ENCODE data around the gene USP6NL. TPM values are rescaled to one million over a fixed set of nuclear protein-coding genes. Genes with fewer than 3 reads are reported as not detected.

The USP6NL gene
- total and polyA plus RNA-seq, 2 of the 8 experiments (the other 6 are each of a cell fraction or from before 2014, with no cell fraction given): 10.9 to 28.8 TPM

GRCh38 chr10:11601670-11602069 lies 9.8 kb downstream of the USP6NL start:
- H3K56ac ChIP-seq (replicated peaks; ENCODE audit: insufficient read length, low read depth, low read length): no peak overlapping the region
- H4K91ac ChIP-seq (replicated peaks; ENCODE audit: insufficient read length, low read length): no peak overlapping the region
- no peaks in the 10 kb centered on the region for H3K27me3 ChIP-seq (replicated peaks in 1 of 4; ENCODE audit: control insufficient read depth in 3 of 4, extremely low read depth in 1 of 4, insufficient read depth in 3 of 4, low read length in 3 of 4)
- 85% methylated on average over 1 of the region's 1 CpG; no CpG with 5 or more reads in 1 of the 2 experiments for WGBS, 2 experiments (ENCODE audit: extremely low coverage in 1 of 2, insufficient coverage in 1 of 2, insufficient read length in 1 of 2, insufficient replicate concordance in 2 of 2, low coverage in 1 of 2, low lambda C conversion rate in 2 of 2, missing lambda C conversion rate in 1 of 2)
- no peak for DNase-seq (ENCODE audit: low read depth in 1 of 2, low spot score in 2 of 2)
- POLR2A ChIA-PET (ENCODE audit: partially characterized antibody): no interaction called here
- no peaks in the 10 kb centered on the region for H3K36me3 ChIP-seq (ENCODE audit: control insufficient read depth in 2 of 4, insufficient read depth in 4 of 4, low read length in 3 of 4)
- H3K4me3 ChIP-seq (ENCODE audit: extremely low read depth in 1 of 4, insufficient read depth in 2 of 4, low read depth in 3 of 4, low read length in 4 of 4): no peak overlapping the region
- H3K4ac ChIP-seq (replicated peaks; ENCODE audit: insufficient read length, low read depth, low read length): no peak overlapping the region
- no peak overlapping the region for H2BK12ac ChIP-seq (ENCODE audit: low read depth, low read length)
- no peak overlapping the region for H2BK15ac ChIP-seq (ENCODE audit: low read length)
- FAIRE-seq: no peak
- peaks cover 11 to 99% of the 10 kb centered on the region in 2 experiments for H3K79me2 ChIP-seq (ENCODE audit: control insufficient read depth in 1 of 2, insufficient read depth in 2 of 2, low read length in 2 of 2)
- no peak overlapping the region for H3K14ac ChIP-seq (ENCODE audit: insufficient read length)
- peaks cover 6 to 16% of the 10 kb centered on the region in 2 experiments for H4K20me1 ChIP-seq (replicated peaks in 1 of 2; ENCODE audit: control insufficient read depth in 1 of 2, insufficient read depth in 2 of 2, low read length in 2 of 2)
- no peak overlapping the region for H4K8ac ChIP-seq (ENCODE audit: extremely low read depth, insufficient read depth, low read length)
- no peak overlapping the region for H3K4me2 ChIP-seq (ENCODE audit: insufficient read depth in 1 of 2, low read depth in 2 of 2, low read length in 2 of 2)
- H3K23me2 ChIP-seq (ENCODE audit: low read depth, low read length): no peaks in the 10 kb centered on the region
- no peak overlapping the region for H2BK5ac ChIP-seq (ENCODE audit: low read depth, low read length)
- no peak overlapping the region for H2BK120ac ChIP-seq (replicated peaks; ENCODE audit: low read depth, low read length)
- no peak overlapping the region for H3K27ac ChIP-seq (ENCODE audit: low read depth, low read length)
- no peak overlapping the region for H3K18ac ChIP-seq (ENCODE audit: extremely low read depth, low read length)
- H2AK5ac ChIP-seq (ENCODE audit: low read depth, low read length): no peak overlapping the region
- peaks cover 0 to 10% (median 8%) of the 10 kb centered on the region in 4 experiments; a peak in 5 of 7 replicates for H3K4me1 ChIP-seq (replicated peaks in 1 of 4; ENCODE audit: control insufficient read depth in 3 of 4, insufficient read depth in 4 of 4, low read length in 3 of 4)
- no peak for TF ChIP-seq TAF1 (IDR thresholded peaks at IDR 0.05; ENCODE audit: low read depth, low read length)
- TF ChIP-seq MAFK (IDR thresholded peaks at IDR 0.05; ENCODE audit: low read depth, low read length): no peak
- no peak for TF ChIP-seq TCF12 (IDR thresholded peaks at IDR 0.05; ENCODE audit: low read depth, low read length)
- TF ChIP-seq NRF1 (IDR thresholded peaks at IDR 0.05; ENCODE audit: low read depth, low read length): no peak
- TF ChIP-seq TEAD4 (IDR thresholded peaks at IDR 0.05; ENCODE audit: low read depth, low read length): no peak
- TF ChIP-seq HDAC6 (IDR thresholded peaks at IDR 0.05; ENCODE audit: low read depth, low read length): no peak
- TF ChIP-seq POU5F1 (IDR thresholded peaks at IDR 0.05; ENCODE audit: low read depth, low read length): no peak
- TF ChIP-seq SP1 (IDR thresholded peaks at IDR 0.05; ENCODE audit: low read depth, low read length): no peak
- TF ChIP-seq SRF (IDR thresholded peaks at IDR 0.05; ENCODE audit: low read depth, low read length): no peak
- no peak for TF ChIP-seq RFX5 (IDR thresholded peaks at IDR 0.05; ENCODE audit: borderline replicate concordance, low read depth, low read length)
- no peak for TF ChIP-seq YY1 (IDR thresholded peaks at IDR 0.05; ENCODE audit: low read depth, low read length)
- TF ChIP-seq EP300 (IDR thresholded peaks at IDR 0.05; ENCODE audit: borderline replicate concordance in 1 of 2, low read depth in 2 of 2, low read length in 2 of 2): no peak
- no peak for TF ChIP-seq CREB1 (IDR thresholded peaks at IDR 0.05)
- no peak for TF ChIP-seq BCL11A (IDR thresholded peaks at IDR 0.05; ENCODE audit: low read depth in 2 of 2, low read length in 2 of 2)
- no peak overlapping the region for H3K9ac ChIP-seq (replicated peaks in 1 of 4; ENCODE audit: extremely low read depth in 1 of 4, low read depth in 3 of 4, low read length in 3 of 4)
- no peak overlapping the region for H2BK20ac ChIP-seq (ENCODE audit: low read length)
- no peaks in the 10 kb centered on the region; the same call in 1 of the 2 replicates for H3K79me1 ChIP-seq (ENCODE audit: low read depth, low read length)
- CTCF ChIA-PET (ENCODE audit: partially characterized antibody): interaction anchor here (0.6 kb wide), 1 partner anchor 19 kb away, joined by 4 read pairs; no protein-coding TSS in a partner anchor
- no peak overlapping the region for H2AFZ ChIP-seq (ENCODE audit: low read length)
- H3K23ac ChIP-seq (ENCODE audit: insufficient read length): no peak overlapping the region
- H3K9me3 ChIP-seq (ENCODE audit: insufficient read depth in 2 of 2, low read depth in 1 of 2, low read length in 1 of 2): no peaks in the 10 kb centered on the region
- no peak overlapping the region for H4K5ac ChIP-seq (ENCODE audit: insufficient read length, low read depth, low read length)
